Stimulated activated CD4-positive, alpha-beta T cell treated with anti-CD3 and anti-CD28 coated beads, Interleukin-1b, Interleukin-23, amount 100 ng/mL, for 1 hour (primary cell): ENCODE data around the gene CLDN16.
A peak's percentile ranks its signal among the peaks of the same experiment; 100 is the strongest.

ENCODE experiments used
- DNase-seq, 2 donors: peaks; one replicate each; pipeline ENCODE4 v3.0.0-alpha.2; 2020; ENCODE audit warnings: low read depth in 2 of 2

CLDN16 gene

GRCh38 chr3:190380184-190380583 is 7.8 kb upstream of the CLDN16 start:
- DNase-seq = no peak

DNA sequence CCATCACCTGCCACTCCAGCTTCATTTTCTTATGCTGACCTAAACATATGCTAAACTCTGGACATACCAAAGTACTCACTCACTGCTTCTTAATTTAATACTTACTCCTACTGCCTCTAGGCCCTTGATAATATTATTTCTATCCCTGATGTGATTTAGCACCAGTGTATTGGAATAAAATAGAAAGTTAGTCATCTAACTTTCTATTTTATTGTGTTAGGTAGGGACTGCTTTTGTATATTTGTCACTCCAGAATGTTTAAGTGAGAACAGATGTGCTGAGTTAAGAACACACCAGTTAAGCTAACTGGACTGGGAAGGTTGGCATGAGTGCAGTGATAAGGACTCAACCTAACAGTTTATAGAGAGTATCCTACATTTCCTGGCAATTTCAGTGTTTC is 6.5 kb upstream of the CLDN16 start:
- no peak for DNase-seq

DNA sequence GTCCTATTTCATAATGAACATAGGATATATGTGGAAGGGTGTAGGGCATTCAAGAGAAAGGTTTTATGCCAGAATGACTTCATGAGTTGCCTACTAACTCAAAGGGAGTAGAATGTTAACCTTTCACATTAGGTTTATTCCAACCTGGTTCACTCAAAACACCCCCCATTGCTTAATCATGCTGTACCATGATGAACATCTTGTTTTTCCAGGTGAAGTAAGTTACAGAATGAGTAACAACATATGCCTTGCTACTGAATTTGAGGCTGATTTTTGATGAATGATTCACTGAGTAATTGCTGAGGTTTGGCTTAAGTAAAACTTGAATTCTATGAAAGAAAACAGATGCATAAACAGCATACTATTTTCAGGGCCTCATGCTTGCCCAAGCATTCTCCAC is 5.9 kb upstream of the CLDN16 start:
- no peak for DNase-seq

GRCh38 chr3:190384309-190384756 is 3.6 kb upstream of the CLDN16 start:
- no peak for DNase-seq

DNA sequence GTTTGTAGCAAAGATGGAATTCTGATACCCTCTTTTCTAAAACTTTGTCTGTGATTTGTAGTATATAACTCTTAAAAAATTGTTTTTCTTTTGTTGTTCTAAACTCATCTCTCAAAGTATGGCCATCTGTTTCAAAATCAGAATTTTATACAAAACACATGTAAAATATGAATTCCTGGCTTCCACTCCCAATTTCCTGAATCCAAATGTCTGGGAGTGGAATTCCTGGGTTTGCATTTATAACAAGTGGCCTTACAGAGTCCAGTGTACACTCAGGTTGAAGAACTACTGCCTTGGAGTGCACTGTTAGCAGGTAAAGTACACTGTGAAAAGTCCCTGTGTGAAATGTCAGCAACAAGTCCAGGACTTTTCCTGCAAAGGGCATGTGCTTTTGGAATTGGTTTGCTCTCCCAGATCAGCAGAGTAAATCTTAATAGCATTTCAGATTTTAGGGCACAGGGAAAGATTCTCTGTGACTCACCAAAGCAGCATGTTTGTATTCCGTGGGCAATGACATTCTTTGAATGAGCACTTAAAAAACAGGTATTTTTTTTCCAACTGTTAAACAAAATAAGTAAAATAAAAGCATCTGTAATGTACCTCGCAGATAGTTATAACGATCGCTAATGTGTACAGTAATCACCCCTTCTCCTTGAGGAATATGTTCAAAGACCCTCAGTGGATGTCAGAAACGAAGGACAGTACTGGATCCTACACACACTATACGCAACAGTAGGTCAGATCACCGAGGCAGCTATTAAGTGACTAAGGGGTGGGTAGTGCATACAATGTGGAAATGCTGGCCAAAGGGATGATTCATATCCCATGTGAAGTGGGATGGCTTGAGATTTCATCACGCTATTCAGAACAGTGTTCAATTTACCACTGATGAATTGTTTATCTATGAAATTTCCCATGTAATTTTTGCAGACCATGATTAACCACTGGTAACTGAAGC is 2.0 kb upstream of the CLDN16 start:
- DNase-seq = no peak

DNA sequence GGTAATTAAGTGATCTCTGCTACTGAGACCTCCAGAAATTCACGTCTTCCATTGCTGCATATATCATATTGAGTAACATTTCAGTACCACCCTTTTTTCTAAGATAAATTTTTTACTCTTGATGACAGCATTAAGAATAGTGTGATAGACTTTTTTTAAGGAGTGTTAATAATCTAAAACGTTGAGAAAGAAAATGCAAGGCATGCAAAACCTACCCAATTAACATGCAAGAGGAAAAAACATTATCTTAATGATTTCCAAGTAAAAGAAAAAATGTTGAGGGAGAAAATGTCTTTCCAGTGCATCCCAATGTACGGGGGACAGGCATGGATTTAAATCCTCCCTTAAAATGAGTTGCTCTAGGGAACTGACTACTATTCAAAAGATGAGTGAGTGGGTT is 740 bp downstream of the CLDN16 start:
- no peak for DNase-seq

DNA sequence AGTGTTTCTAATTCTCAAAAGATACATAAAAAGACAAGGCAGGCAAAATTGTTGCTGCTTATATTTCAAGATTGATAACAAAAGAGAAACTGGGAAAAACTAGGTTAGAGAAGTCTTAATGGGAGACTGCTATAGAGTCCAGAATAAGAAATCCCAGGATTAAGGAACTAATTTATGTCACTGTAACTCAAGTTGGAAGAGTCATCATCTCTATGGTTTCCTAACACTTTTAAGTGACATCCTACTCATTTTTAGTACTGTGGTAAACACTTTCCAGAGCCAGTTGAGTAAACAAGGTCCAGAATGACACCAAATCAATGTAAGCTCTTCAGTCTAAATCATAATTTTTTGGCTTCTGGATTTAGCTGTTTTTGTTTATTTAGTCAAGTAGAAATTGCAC is 8.0 kb downstream of the CLDN16 start:
- DNase-seq = no peak

GRCh38 chr3:190397889-190398288 is 9.9 kb downstream of the CLDN16 start:
- no peak for DNase-seq

DNA sequence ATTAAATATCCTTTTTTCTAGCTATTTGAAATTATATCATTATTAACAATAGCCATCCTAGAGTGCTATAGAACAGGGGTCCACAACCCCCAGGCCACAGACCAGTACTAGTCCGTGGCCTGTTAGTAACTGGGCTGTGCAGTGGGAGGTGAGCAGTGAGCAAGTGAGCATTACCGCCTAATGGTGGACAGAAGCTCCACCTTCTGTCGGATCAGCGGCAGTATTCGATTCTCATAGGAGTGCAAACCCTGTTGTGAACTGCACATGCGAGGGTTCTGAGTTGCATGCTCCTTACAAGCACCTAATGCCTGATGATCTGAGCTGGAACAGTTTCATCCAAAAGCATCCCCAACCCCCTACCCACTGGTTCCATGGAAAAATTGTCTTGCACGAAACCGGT is 11.7 kb downstream of the CLDN16 start:
- DNase-seq = no peak

- no peak for DNase-seq
These were observed 14.0 kb downstream of the CLDN16 start for GRCh38 chr3:190401963-190402362.

GRCh38 chr3:190404715-190405114 is 16.8 kb downstream of the CLDN16 start:
- DNase-seq = no peak

DNA sequence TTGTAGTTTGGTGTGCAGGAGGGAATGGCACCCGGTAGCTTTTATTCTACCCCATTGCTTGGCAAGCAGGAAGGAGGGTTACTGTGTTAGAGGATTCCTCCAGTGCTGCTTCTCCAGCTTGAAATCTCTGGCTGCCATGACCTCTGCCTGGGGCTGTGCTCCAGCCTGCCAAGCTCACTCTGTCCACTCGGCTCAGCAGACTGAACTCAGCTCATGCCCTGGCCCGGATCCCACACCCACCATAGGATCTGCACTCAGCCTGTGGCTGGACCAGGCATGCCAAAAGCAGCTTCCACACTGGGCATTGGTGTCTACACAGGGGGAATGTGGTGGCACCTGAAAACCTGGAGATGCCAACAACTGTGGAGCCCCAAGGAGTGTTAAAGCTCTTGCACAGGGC is 26.3 kb downstream of the CLDN16 start:
- no peak for DNase-seq

GRCh38 chr3:190424108-190424477 is 36.1 kb downstream of the CLDN16 start:
- no peak for DNase-seq

DNA sequence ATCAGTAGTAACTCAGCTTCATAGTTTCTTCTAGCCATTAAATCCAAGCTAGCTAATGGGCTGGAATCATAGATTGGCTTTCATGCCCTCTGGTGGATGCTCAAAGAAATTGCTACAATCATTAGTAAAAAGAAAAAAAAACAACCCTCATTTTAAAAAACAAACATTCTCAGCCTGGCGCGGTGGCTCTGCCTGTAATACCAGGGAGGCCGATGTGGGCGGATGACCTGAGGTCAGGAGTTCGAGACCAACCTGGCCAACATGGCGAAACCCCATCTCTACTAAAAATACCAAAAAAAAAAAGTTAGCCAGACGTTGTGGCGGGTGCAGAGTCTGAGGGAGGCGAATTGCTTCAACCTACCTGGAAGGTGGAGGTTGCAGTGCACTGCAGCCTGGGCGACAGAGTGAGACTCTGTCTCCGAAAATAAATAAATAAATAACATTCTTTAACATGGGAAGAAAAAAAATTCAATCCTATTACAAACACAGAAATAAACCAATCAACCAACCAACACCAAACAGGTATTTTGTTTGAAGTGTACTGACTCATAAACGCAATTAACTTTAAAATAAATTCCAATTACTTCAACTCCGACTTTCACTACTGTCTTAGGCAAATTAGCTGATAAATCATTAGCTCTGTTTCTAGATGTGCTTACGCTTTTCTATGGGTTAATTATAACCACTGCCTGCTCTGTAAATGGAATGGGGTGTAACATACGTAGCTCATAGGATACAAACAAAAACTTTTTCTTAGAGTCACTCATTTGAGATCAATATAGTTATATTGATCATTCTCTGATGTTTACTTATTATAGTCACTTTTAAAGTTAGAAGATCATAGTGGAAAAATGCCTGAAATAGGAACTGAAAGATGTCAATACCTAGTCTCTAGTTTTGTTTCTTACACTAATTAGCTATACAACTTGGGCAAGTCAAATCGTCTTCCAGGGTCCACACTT is 36.8 kb downstream of the CLDN16 start:
- peak in 1 of 2 donors; percentile 13 for DNase-seq

DNA sequence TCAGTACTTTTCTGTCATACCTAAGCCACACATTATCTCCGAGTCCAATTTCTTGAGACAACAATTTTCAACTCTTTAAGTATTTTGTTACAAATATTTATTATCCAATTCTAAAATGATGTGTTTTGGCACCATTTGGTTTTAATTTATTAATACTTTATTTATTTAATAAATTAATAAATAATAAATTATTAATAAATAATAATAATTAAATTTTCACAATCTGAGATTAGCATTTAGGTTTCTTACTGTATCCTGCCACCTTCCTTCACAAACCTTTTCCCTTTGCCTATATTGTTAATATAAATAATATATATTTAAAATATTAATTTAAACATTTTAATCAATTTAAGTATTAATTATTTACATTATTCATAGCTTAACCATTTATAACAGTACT is 37.9 kb downstream of the CLDN16 start:
- DNase-seq = no peak

- no peak for DNase-seq
These were observed 39.0 kb downstream of the CLDN16 start for GRCh38 chr3:190426806-190427507.

GRCh38 chr3:190429681-190430080 is 41.7 kb downstream of the CLDN16 start:
- no peak for DNase-seq

GRCh38 chr3:190430906-190431305 is 42.9 kb downstream of the CLDN16 start:
- no peak for DNase-seq

GRCh38 chr3:190432216-190432615 is 44.3 kb downstream of the CLDN16 start:
- DNase-seq = no peak

DNA sequence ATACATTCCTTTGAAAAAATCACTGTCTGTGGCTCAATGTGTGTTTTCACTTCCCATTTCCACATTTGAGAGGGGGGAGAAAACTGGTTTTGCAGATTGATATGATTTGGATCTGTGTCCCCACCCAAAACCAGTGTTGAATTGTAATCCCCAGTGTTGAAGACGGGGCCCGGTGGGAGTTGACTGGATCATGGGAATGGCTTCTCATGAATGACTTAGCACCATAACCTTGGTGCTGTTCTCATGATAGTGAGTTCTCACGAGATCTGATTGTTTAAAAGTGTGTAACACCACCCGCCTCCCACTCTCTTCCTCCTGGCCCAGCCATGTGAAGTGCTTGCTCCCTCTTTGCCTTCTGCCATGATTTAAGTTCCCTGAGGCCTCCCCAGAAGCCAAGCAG is 45.7 kb downstream of the CLDN16 start:
- no peak for DNase-seq

DNA sequence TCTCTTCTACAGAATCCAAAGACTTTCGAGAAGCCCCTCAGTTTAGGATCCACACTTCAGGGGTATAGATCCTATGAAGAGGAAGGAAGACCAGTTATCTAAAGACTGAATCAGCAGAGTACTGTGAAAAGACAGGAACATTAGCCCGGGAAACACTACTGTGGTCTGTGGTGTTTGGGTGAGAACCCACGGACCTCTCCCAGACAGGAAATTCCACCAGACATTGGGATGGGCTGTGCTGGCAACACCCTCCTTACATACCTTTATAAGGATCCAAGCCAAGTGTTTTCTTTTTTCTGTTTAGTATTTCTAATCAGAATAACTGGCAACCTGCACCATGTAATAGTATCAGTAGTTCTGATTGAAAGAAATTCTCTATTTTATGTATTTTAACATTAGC is 47.7 kb downstream of the CLDN16 start:
- DNase-seq = no peak

GRCh38 chr3:190436331-190436730 is 48.4 kb downstream of the CLDN16 start:
- no peak for DNase-seq
